Cardiac muscle cell (in vitro differentiated cells and primary cell): ENCODE data around the gene LHFPL5. TPM values are rescaled to one million over a fixed set of nuclear protein-coding genes. Genes with fewer than 3 reads are reported as not detected.

ENCODE experiments used
- DNase-seq, 2 donors: peaks; one replicate each; pipeline versions ENCODE4 v3.0.0 to v3.0.0-alpha.2; 2010 to 2017; ENCODE audit warnings: low read depth in 1 of 2, low spot score in 1 of 2
- H3K27ac ChIP-seq: fragments of 200-600 bp; sonication (generic); 2 replicates; pipeline ENCODE4 v1.5.1; 2016
- H3K27me3 ChIP-seq: fragments of 200-600 bp; sonication (generic); 2 replicates; pipeline ENCODE4 v1.6.0; 2016; ENCODE audit warnings: control low read depth
- H3K36me3 ChIP-seq: fragments of 200-600 bp; sonication (generic); 2 replicates; pipeline ENCODE4 v1.5.1; 2016; ENCODE audit warnings: control low read depth
- H3K4me1 ChIP-seq: fragments of 200-600 bp; sonication (generic); 2 replicates; pipeline ENCODE4 v1.8.1; 2017; ENCODE audit warnings: low read depth, mild to moderate bottlenecking, mixed run types
- H3K4me3 ChIP-seq: fragments of 200-600 bp; sonication (generic); 2 replicates; pipeline ENCODE4 v1.5.1; 2016; ENCODE audit warnings: mild to moderate bottlenecking
- H3K9me3 ChIP-seq: fragments of 200-600 bp; sonication (generic); 2 replicates; pipeline ENCODE4 v1.5.1; 2017; ENCODE audit warnings: low read depth, mild to moderate bottlenecking, control low read depth
- polyA plus RNA-seq: library from polyadenylated mRNA; unstranded; fragments of >200 nt; fragmentation: Nextera tagmentation; extraction: Ambion mirVana; gene quantifications from 2 replicates; pipeline ENCODE4 v1.2.1, GENCODE V29; 2016
- total RNA-seq: library from RNA; depleted of rRNA; stranded (reverse); fragments of >200 nt; gene quantifications from 2 replicates; pipeline ENCODE4 v1.2.3, GENCODE V29; 2016
- TF ChIP-seq, protein P1 (sequence below): IDR thresholded peaks from 2 replicates; pipeline ENCODE4 v1.5.1; 2012; ENCODE audit warnings: low read depth, mild to moderate bottlenecking, low read length

The LHFPL5 gene
- total and polyA plus RNA-seq, 2 experiments from 2014 or later, result not detected

DNA sequence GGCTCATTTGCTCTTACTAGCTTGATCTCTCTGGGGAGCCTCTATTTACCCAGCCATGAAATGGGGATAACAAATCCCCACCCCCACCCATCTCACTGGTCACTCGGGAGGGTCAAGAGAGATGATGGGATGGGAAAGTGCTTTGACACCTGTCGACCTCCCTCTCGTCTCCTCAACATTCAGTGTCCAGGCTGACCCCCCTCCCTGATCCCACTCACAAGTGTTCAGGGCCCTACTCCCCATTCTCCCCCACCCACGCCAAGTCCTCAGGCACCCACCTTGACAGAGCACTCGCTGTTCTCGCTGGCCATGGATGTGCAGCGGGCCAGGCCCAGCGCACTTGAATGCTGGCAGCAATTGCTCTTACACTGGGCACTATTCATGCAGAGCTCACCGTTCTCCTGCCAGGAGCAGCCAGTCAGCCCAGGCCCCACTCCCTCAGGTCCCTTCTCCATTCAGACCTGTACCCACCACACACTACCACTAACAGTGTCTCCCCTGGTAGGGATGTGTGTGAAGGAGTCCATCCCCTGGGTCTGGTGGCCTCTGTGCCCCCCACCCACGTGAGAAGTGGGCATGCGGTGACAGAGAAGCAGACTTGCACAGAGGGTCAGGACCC is 9.6 kb upstream of the LHFPL5 start:
- Histone ChIP-seq H3K36me3 (no peaks in the 10 kb centered on the region), H3K4me3 (no peak overlapping the region), H3K27ac (no peak overlapping the region), H3K4me1 (no peaks in the 10 kb centered on the region), H3K9me3 (no peaks in the 10 kb centered on the region), H3K27me3 (no peaks in the 10 kb centered on the region)
- DNase-seq, result no peak
- TF ChIP-seq, protein P1, sequence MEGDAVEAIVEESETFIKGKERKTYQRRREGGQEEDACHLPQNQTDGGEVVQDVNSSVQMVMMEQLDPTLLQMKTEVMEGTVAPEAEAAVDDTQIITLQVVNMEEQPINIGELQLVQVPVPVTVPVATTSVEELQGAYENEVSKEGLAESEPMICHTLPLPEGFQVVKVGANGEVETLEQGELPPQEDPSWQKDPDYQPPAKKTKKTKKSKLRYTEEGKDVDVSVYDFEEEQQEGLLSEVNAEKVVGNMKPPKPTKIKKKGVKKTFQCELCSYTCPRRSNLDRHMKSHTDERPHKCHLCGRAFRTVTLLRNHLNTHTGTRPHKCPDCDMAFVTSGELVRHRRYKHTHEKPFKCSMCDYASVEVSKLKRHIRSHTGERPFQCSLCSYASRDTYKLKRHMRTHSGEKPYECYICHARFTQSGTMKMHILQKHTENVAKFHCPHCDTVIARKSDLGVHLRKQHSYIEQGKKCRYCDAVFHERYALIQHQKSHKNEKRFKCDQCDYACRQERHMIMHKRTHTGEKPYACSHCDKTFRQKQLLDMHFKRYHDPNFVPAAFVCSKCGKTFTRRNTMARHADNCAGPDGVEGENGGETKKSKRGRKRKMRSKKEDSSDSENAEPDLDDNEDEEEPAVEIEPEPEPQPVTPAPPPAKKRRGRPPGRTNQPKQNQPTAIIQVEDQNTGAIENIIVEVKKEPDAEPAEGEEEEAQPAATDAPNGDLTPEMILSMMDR, result no peak

- Histone ChIP-seq H3K4me1 (no peaks in the 10 kb centered on the region), H3K27me3 (no peaks in the 10 kb centered on the region)
- DNase-seq, result no peak
Measured at GRCh38 chr6:35796236-35796635, 8.9 kb upstream of the LHFPL5 start.

DNA sequence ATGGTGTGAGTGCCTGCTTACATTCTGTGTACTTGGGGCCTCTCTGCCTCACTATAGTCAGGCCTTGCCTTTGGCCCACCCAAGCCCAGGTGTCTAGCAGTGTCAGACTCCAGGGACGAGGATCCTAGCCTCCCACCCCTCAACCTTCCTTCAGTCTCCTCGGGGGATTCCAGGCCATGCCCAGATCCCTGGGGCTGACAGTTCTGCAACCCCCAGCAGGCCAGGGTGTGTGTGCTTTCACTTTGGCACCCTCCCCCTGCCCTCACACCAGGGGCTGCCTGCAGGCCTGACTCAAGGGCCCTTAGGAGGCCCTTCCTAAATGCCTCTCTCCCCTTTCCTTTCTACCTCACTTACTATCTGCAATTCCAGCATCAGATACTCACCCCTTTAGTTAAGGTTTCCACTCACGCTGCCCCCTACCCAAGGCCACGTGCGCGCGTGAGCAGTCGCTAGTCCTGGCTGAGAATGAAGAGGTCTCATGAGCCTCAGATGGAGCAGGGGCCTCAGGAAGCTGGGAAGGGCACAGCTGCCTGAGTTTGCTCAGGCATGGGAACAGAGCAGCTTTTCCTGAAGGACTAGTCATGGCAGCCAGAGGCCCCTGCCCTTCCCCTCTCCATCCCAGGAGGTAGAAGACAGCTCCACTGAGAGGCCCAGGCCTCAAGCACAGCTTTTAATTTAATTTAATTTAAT is 7.2 kb upstream of the LHFPL5 start:
- Histone ChIP-seq H3K9me3 (no peaks in the 10 kb centered on the region), H3K27ac (no peak overlapping the region), H3K27me3 (no peaks in the 10 kb centered on the region), H3K36me3 (no peaks in the 10 kb centered on the region), H3K4me1 (no peaks in the 10 kb centered on the region), H3K4me3 (no peak overlapping the region)
- TF ChIP-seq, protein P1, result no peak
- DNase-seq, result no peak

More at GRCh38 chr6:35796236-35796635, 8.9 kb upstream of the LHFPL5 start:
- Histone ChIP-seq H3K4me3 (no peak overlapping the region), H3K9me3 (no peaks in the 10 kb centered on the region), H3K27ac (no peak overlapping the region), H3K36me3 (no peaks in the 10 kb centered on the region)
- TF ChIP-seq, protein P1, result no peak

- Histone ChIP-seq H3K27me3 (no peaks in the 10 kb centered on the region), H3K9me3 (no peaks in the 10 kb centered on the region), H3K4me3 (no peak overlapping the region), H3K36me3 (no peaks in the 10 kb centered on the region), H3K4me1 (no peaks in the 10 kb centered on the region), H3K27ac (no peak overlapping the region)
- TF ChIP-seq, protein P1, result no peak
- no peak for DNase-seq
Measured at GRCh38 chr6:35798706-35799105, 6.4 kb upstream of the LHFPL5 start.

GRCh38 chr6:35801148-35801547 is 4.0 kb upstream of the LHFPL5 start:
- no peaks in the 10 kb centered on the region for H3K9me3 ChIP-seq

More at GRCh38 chr6:35801148-35801547, 4.0 kb upstream of the LHFPL5 start:
- TF ChIP-seq, protein P1, result no peak
- no peak overlapping the region for H3K4me3 ChIP-seq
- no peak overlapping the region for H3K27ac ChIP-seq
- H3K36me3 ChIP-seq, result no peaks in the 10 kb centered on the region
- no peak for DNase-seq
- H3K4me1 ChIP-seq, result no peaks in the 10 kb centered on the region
- no peaks in the 10 kb centered on the region for H3K27me3 ChIP-seq
